GM12891 (cell line): ENCODE data around the gene CNBP.

Source experiments
- DNase-seq: peaks from one replicate; pipeline ENCODE4 v3.0.0; 2011; ENCODE audit warnings: low spot score; ENCODE audit not compliant: insufficient read length
- FAIRE-seq: peaks from 2 replicates; lab custom pipeline; 2011; peaks lifted over from hg19 to GRCh38; lab: Jason Lieb, UNC
- PAX5 ChIP-seq: IDR thresholded peaks from 2 replicates; pipeline ENCODE4 v1.6.1; 2011; ENCODE audit warnings: low read length, moderate library complexity, mild to moderate bottlenecking; ENCODE audit not compliant: insufficient read depth, severe bottlenecking
- POLR2A ChIP-seq: IDR thresholded peaks from 2 replicates; pipeline ENCODE4 v1.6.1; 2011; ENCODE audit warnings: low read depth, low read length, control low read depth
- POLR2AphosphoS5 ChIP-seq: IDR thresholded peaks from 2 replicates; pipeline ENCODE4 v1.6.1; 2011; ENCODE audit warnings: low read depth, low read length, control low read depth
- POU2F2 ChIP-seq: IDR thresholded peaks from 2 replicates; pipeline ENCODE4 v1.6.1; 2011; ENCODE audit warnings: low read depth, mild to moderate bottlenecking, control low read depth, low read length, moderate library complexity
- SPI1 ChIP-seq: IDR thresholded peaks from 2 replicates; pipeline ENCODE4 v1.6.1; 2011; ENCODE audit warnings: low read depth, low read length, control low read depth
- TAF1 ChIP-seq: IDR thresholded peaks from 2 replicates; pipeline ENCODE4 v1.6.1; 2011; ENCODE audit warnings: low read depth, low read length, control low read depth

Gene CNBP

DNA sequence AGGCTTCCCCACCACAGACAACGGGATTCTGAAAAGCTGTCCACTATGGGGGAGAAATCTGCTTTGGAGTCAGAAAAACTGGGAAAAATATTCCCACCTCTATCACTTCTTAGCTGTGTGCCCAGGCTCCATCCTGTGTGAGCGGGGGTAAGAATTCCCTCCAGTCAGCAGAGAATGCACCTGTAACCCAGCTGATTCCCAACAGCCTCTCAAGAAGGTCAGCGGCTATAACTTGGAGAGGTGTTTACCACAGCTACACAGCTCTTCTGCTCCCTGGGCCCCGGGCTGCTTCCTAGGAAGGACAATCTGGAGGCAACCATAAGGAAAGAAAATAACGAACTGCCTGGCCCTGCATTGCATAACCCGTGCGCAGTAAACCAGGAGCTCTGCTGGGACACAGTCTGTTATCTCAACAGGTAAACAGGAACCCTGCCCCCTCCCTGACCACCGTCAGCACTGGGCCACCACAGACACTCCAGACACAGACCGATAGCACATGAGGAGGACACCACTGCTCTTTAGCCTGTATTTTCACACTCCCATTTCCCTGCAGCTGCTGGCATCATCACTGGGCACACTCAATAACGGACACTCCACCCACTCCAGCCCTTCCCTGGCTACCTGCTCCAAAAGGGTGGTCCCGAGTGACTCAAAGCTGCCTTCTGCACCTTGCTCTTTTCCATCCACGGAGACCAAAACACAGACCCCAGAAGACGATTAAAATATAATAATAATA is 64.2 kb downstream of the CNBP start:
- DNase-seq: no peak
- TF ChIP-seq POU2F2 (no peak), SPI1 (no peak), POLR2A (no peak), TAF1 (no peak), POLR2AphosphoS5 (no peak), PAX5 (no peak)
- FAIRE-seq: peak; percentile 75

DNA sequence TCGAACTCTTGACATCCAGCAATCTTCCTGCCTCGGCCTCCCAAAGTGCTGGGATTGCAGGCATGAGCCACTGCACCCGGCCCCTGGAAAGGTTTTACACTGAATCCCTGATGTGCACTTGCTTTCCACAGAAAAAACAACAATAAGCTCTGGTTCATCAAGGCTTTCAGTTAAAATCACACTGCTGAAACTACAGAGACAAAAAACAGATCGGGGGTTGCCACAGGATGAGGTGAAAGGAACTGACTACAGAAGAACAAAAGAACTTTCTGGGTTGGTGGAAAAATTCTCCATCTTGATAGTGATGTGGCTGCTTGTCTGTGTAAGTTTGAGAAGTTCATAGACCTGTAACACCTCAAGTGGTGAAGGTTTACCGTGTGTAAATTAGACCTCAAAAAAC is 65.0 kb downstream of the CNBP start:
- FAIRE-seq: no peak
- TF ChIP-seq POU2F2: no peak
- no peak for TF ChIP-seq POLR2AphosphoS5
- no peak for TF ChIP-seq POLR2A
- TF ChIP-seq TAF1: no peak
- no peak; the same call in 1 of the 2 replicates for TF ChIP-seq SPI1
- no peak for TF ChIP-seq PAX5
- no peak for DNase-seq
